A549 (cell line): Measurements from ENCODE around the gene SMG6. TPM values are rescaled to one million over a fixed set of nuclear protein-coding genes. Genes with fewer than 3 reads are reported as not detected.

Experiments used
- ATAC-seq, 2 experiments: fragments of 200-7000 bp in 1 of 2; fragments of >200 bp in 1 of 2; cut with Nextera tagmentation in 1 of 2; cut with Tn5 transposase in 1 of 2; 3 replicates each; pipeline versions ENCODE4 v1.8.0 to v1.9.1; 2018 to 2020; ENCODE audit warnings: mild to moderate bottlenecking in 1 of 2, moderate library complexity in 1 of 2
- CTCF ChIA-PET: fragments of 300-600 bp; sonication (Branson Sonifier 250); formaldehyde crosslinking; extraction: SDS; loops from one replicate; lab custom pipeline; 2021; ENCODE audit warnings: antibody characterized with exemption, inconsistent platforms; lab: Yijun Ruan, JAX
- POLR2A ChIA-PET: fragments of 350-600 bp; formaldehyde crosslinking; extraction: SDS; loops from one replicate; lab custom pipeline; 2021; ENCODE audit warnings: antibody characterized with exemption, inconsistent platforms; lab: Yijun Ruan, JAX
- DNase-seq, 2 experiments: peaks; one replicate each; pipeline versions ENCODE4 v3.0.0 to v3.0.0-alpha.2; 2011 to 2016; ENCODE audit warnings: low read depth in 1 of 2, low spot score in 1 of 2
- FAIRE-seq: peaks from 2 replicates; lab custom pipeline; 2011; peaks lifted over from hg19 to GRCh38; lab: Jason Lieb, UNC
- H3K27ac ChIP-seq, 2 experiments: fragments of >200 bp; sonication (Bioruptor Twin); formaldehyde crosslinking; 3 replicates each; pipeline ENCODE4 v1.5.1; 2016 to 2017
- H3K4me1 ChIP-seq: fragments of >200 bp; sonication (Bioruptor Twin); formaldehyde crosslinking; 3 replicates; pipeline ENCODE4 v1.6.1; 2016
- H3K4me2 ChIP-seq: fragments of >200 bp; sonication (Bioruptor Twin); formaldehyde crosslinking; 3 replicates; pipeline ENCODE4 v1.6.1; 2016
- H3K4me3 ChIP-seq: fragments of >200 bp; sonication (Bioruptor Twin); formaldehyde crosslinking; 3 replicates; pipeline ENCODE4 v1.5.1; 2016
- H3K9me3 ChIP-seq: fragments of >200 bp; sonication (Bioruptor Twin); formaldehyde crosslinking; 3 replicates; pipeline ENCODE4 v1.6.1; 2016
- BHLHE40 ChIP-seq: IDR thresholded peaks from 2 replicates; pipeline ENCODE4 v1.6.1; 2012; ENCODE audit warnings: low read depth, low read length, inconsistent platforms
- CBX2 ChIP-seq: fragments of 200-600 bp; sonication (generic); IDR thresholded peaks from 2 replicates; pipeline ENCODE4 v1.6.1; 2016; ENCODE audit warnings: low read depth, mild to moderate bottlenecking, borderline replicate concordance
- CHD4 ChIP-seq: fragments of 200-600 bp; sonication (generic); IDR thresholded peaks from 2 replicates; pipeline ENCODE4 v1.6.1; 2016; ENCODE audit warnings: antibody characterized with exemption, mild to moderate bottlenecking, borderline replicate concordance
- E2F6 ChIP-seq: IDR thresholded peaks from 2 replicates; pipeline ENCODE4 v1.6.1; 2012; ENCODE audit warnings: low read depth, borderline replicate concordance
- EHF ChIP-seq: fragments of 250-450 bp; sonication (Bioruptor Pico); IDR thresholded peaks from 2 replicates; pipeline ENCODE4 v1.5.0; 2020; ENCODE audit warnings: mild to moderate bottlenecking
- EP300 ChIP-seq, 2 experiments: fragments of >200 bp; sonication (Bioruptor Twin); formaldehyde crosslinking; IDR thresholded peaks; 2 replicates in 1 of 2; 3 replicates in 1 of 2; pipeline ENCODE4 v1.6.1; 2016 to 2017
- FOSL2 ChIP-seq, 2 experiments: fragments of 450-650 bp in 1 of 2; fragments of >200 bp in 1 of 2; sonication (Bioruptor Twin) in 1 of 2; formaldehyde crosslinking; IDR thresholded peaks; 2 replicates each; pipeline versions ENCODE4 v1.5.0 to v1.6.1; 2016 to 2020; ENCODE audit warnings: mild to moderate bottlenecking in 1 of 2, moderate library complexity in 1 of 2
- GATA3 ChIP-seq: IDR thresholded peaks from 2 replicates; pipeline ENCODE4 v1.6.1; 2012; ENCODE audit warnings: borderline replicate concordance
- HOXB13 ChIP-seq: fragments of 250-450 bp; sonication (Bioruptor Pico); IDR thresholded peaks from 2 replicates; pipeline ENCODE4 v1.5.0; 2020; ENCODE audit warnings: low read depth, mild to moderate bottlenecking, moderate library complexity
- HOXB5 ChIP-seq: fragments of 250-450 bp; sonication (Bioruptor Pico); IDR thresholded peaks from 2 replicates; pipeline ENCODE4 v1.5.0; 2020; ENCODE audit warnings: mild to moderate bottlenecking, moderate library complexity
- KDM1A ChIP-seq: fragments of 200-600 bp; sonication (generic); IDR thresholded peaks from 2 replicates; pipeline ENCODE4 v1.6.1; 2016; ENCODE audit warnings: low read depth, mild to moderate bottlenecking
- KDM5A ChIP-seq: fragments of 200-600 bp; sonication (generic); IDR thresholded peaks from 2 replicates; pipeline ENCODE4 v1.6.1; 2016; ENCODE audit warnings: antibody characterized with exemption, mild to moderate bottlenecking
- MAFK ChIP-seq: fragments of 450-650 bp; IDR thresholded peaks from 2 replicates; pipeline ENCODE4 v1.6.1; 2014; ENCODE audit not compliant: partially characterized antibody
- NPAS2 ChIP-seq: fragments of 250-450 bp; sonication (Bioruptor Pico); IDR thresholded peaks from 2 replicates; pipeline ENCODE4 v1.8.0; 2022; ENCODE audit warnings: mild to moderate bottlenecking, moderate library complexity, borderline replicate concordance
- POLR2AphosphoS2 ChIP-seq: conservative IDR thresholded peaks from 2 replicates; pipeline ENCODE4 v1.6.1; 2012; ENCODE audit warnings: low read length, improper control_type of control experiment, inconsistent platforms
- RARB ChIP-seq: fragments of 250-450 bp; sonication (Bioruptor Pico); IDR thresholded peaks from 2 replicates; pipeline ENCODE4 v1.8.0; 2021; ENCODE audit warnings: mild to moderate bottlenecking, moderate library complexity
- RFX5 ChIP-seq: fragments of 450-650 bp; IDR thresholded peaks from 2 replicates; pipeline ENCODE4 v1.7.1; 2014; ENCODE audit warnings: antibody characterized with exemption, mild to moderate bottlenecking, moderate library complexity
- RNF2 ChIP-seq: fragments of 200-600 bp; sonication (generic); IDR thresholded peaks from 2 replicates; pipeline ENCODE4 v1.6.1; 2016; ENCODE audit warnings: low read depth, mild to moderate bottlenecking, antibody characterized with exemption, moderate library complexity, borderline replicate concordance
- TFCP2L1 ChIP-seq: fragments of 250-450 bp; sonication (Bioruptor Pico); IDR thresholded peaks from 2 replicates; pipeline ENCODE4 v1.5.0; 2021; ENCODE audit warnings: mild to moderate bottlenecking
- USF2 ChIP-seq: fragments of 450-650 bp; IDR thresholded peaks from 2 replicates; pipeline ENCODE4 v1.6.1; 2014; ENCODE audit warnings: antibody characterized with exemption
- ZFP36 ChIP-seq: fragments of 450-650 bp; IDR thresholded peaks from 2 replicates; pipeline ENCODE4 v1.6.1; 2014; ENCODE audit warnings: borderline replicate concordance; ENCODE audit not compliant: partially characterized antibody
- ZSCAN20 ChIP-seq: fragments of 250-450 bp; sonication (Bioruptor Pico); IDR thresholded peaks from 2 replicates; pipeline ENCODE4 v1.8.0; 2022; ENCODE audit warnings: mild to moderate bottlenecking, moderate library complexity
- WGBS: methylation state at CpG from one replicate; pipeline ENCODE4 v1.1.6; 2017; ENCODE audit errors: missing lambda C conversion rate; 5-methylcytosine and 5-hydroxymethylcytosine counted together
- polyA plus RNA-seq, 4 experiments: library from polyadenylated mRNA; depleted of rRNA in 3 of 4; stranded (reverse); fragments of >200 nt; fragmentation: RNase III in 1 of 4; extraction: RNeasy Plus Mini Kit Qiagen cat#74134 plus additional on column Dnase treatment in 1 of 4; gene quantifications; 2 replicates in 3 of 4; 3 replicates in 1 of 4; pipeline ENCODE4 v1.2.3, GENCODE V29; 2011 to 2017
- TF ChIP-seq, protein P1 (sequence below): fragments of 250-450 bp; sonication (Bioruptor Pico); IDR thresholded peaks from 2 replicates; pipeline ENCODE4 v1.5.0; 2020; ENCODE audit warnings: low read depth, mild to moderate bottlenecking, moderate library complexity

Gene SMG6
- polyA plus RNA-seq, 2 of the 4 experiments (the other 2 are of a cell fraction), result 4.7 to 17.0 TPM

- Histone ChIP-seq H3K4me1 (peaks cover 8% of the 10 kb centered on the region), H3K4me2 (no peak overlapping the region), H3K9me3 (no peaks in the 10 kb centered on the region), H3K4me3 (no peak overlapping the region), H3K27ac (no peak overlapping the region)
- 91% methylated on average over 19 of the region's 19 CpGs for WGBS
- CTCF ChIA-PET, result interaction anchor here (0.8 to 1.2 kb wide), 2 partner anchors 104 to 127 kb away, joined by 3 read pairs; no protein-coding TSS in a partner anchor
- POLR2A ChIA-PET, result interaction anchor here (0.7 kb wide), 1 partner anchor 59 kb away, joined by 5 read pairs; no protein-coding TSS in a partner anchor
- ATAC-seq (no peak), FAIRE-seq (peak; percentile 67), DNase-seq (no peak)
- no peak for TF ChIP-seq FOSL2 (IDR thresholded peaks at IDR 0.05)
- TF ChIP-seq FOSL2 (CRISPR knock-in tag; IDR thresholded peaks at IDR 0.05), result no peak
- TF ChIP-seq, protein P1, sequence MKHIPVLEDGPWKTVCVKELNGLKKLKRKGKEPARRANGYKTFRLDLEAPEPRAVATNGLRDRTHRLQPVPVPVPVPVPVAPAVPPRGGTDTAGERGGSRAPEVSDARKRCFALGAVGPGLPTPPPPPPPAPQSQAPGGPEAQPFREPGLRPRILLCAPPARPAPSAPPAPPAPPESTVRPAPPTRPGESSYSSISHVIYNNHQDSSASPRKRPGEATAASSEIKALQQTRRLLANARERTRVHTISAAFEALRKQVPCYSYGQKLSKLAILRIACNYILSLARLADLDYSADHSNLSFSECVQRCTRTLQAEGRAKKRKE (CRISPR knock-in tag), result no peak
- no peak for TF ChIP-seq HOXB5 (CRISPR knock-in tag)
- TF ChIP-seq MAFK, result no peak
- no peak for TF ChIP-seq HOXB13
- TF ChIP-seq KDM1A, result no peak
These were observed 118.3 kb downstream of the SMG6 start for GRCh38 chr17:2184993-2185931.

- ChIA-PET CTCF (interaction anchor here (1.2 to 2.6 kb wide), 3 partner anchors 17 to 128 kb away, joined by 4 to 8 read pairs (median 4); partner anchors contain the start of gene HIC1), POLR2A (no interaction called here)
- DNase-seq, result no peak
- no peak for FAIRE-seq
- H3K4me1 ChIP-seq, result no peaks in the 10 kb centered on the region
- H3K4me3 ChIP-seq, result no peak overlapping the region
- no peak overlapping the region for H3K4me2 ChIP-seq
- no peak overlapping the region for H3K27ac ChIP-seq
- 75% methylated on average over 5 of the region's 5 CpGs for WGBS
- H3K9me3 ChIP-seq, result no peaks in the 10 kb centered on the region
- no peak for ATAC-seq
- TF ChIP-seq EHF (CRISPR knock-in tag), result no peak
- no peak for TF ChIP-seq NPAS2
- no peak for TF ChIP-seq E2F6
- TF ChIP-seq RNF2, result no peak
- TF ChIP-seq TFCP2L1 (CRISPR knock-in tag), result no peak
- TF ChIP-seq GATA3, result no peak
- TF ChIP-seq BHLHE40, result no peak
- TF ChIP-seq ZSCAN20, result no peak
- no peak for TF ChIP-seq USF2
- no peak for TF ChIP-seq POLR2AphosphoS2
- TF ChIP-seq RARB (CRISPR knock-in tag), result no peak
- TF ChIP-seq, protein P1 (CRISPR knock-in tag), result no peak
- TF ChIP-seq ZFP36, result no peak
- TF ChIP-seq CHD4, result no peak
- no peak for TF ChIP-seq EP300 (IDR thresholded peaks at IDR 0.05)
- TF ChIP-seq CBX2, result no peak
- no peak for TF ChIP-seq RFX5
- no peak for TF ChIP-seq KDM5A
These were observed 120.2 kb downstream of the SMG6 start for GRCh38 chr17:2183346-2183745.
